EL (cell line): Measurements from ENCODE around the gene ARHGEF10L.

Experiments used
- DNase-seq: peaks from one replicate; pipeline ENCODE4 v3.0.0-alpha.2; 2016

Gene ARHGEF10L

DNA sequence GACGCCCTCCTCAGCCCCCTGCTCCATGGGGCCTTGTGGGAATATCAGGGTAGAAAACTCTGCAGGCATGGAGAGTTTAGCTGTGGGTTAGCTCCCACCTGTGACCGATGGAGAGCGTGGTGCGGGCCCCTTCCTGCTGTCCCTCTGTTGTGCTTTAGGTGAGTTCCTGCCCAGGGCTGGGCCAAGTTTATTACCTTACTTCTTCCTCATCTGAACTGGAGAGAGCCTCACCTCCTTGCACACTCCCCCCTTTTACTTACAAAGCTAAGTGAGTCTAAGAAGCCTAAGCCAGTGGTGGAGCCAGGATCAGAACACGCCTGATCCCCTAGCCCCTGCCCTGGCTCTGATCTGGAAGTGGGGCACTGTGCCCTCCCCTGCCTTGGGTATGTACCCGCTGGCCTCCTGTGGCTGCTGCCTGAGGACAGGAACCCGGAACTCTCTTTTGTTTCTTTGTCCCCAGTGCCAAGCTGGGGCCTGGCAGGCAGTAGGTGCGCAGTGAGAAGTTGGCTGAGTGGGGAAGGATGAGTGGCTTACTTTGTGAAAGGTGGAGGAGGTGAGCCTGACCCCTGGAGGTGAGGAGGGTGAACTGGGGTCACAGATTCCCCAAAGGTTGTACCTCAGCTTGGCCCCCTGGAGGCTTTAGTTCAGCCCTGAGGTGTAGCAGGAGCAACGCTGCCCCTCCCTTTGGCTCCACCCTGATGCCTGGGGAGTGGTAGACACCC is 32.9 kb downstream of the ARHGEF10L start:
- no peak for DNase-seq

DNA sequence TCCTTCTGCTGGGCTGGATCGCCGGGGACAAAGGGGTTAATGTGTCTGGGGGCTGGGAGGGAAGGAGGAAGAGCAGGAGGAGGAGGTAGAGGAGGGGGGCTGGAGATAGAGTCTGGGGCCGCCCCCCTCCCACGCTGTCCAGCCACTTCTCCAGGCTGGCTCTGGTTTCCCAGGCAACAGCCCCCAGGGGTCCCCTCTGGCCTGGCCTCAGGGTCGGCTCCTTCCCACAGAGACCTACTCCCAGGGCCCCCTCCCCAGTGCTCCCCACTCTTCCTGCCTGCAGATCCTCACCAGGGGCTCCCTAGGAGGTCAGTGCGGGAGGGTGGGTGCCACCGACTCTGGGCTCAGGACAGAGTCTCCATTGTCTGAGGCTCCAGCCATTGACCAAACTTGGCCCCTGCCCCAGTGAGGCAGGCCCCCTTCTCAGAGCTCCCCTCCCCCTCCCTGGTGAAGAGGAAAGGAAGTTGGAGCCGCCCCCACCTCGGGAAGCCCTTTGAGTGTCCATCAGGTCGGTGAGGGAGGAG is 34.1 kb downstream of the ARHGEF10L start:
- no peak for DNase-seq

DNA sequence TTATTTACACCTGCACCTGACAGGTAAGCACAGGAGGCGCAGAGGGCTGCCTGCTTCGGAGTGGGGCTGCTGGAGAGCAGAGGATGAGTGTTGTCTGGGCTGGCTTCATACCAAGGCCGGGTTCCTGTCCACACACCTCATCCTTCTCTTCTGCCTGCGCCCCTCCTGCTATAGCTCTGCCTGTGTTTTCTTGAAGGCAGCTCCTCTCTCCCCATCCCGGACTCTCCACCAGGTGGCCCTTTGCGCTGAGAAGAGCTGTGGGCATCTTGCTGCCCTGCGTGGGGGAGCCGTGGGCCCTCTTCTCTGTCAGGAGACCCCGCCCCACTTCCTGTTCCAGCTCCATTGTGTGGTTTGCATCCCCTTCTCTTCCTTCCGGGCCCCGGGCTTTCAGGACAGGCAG is 35.0 kb downstream of the ARHGEF10L start:
- DNase-seq: no peak

DNA sequence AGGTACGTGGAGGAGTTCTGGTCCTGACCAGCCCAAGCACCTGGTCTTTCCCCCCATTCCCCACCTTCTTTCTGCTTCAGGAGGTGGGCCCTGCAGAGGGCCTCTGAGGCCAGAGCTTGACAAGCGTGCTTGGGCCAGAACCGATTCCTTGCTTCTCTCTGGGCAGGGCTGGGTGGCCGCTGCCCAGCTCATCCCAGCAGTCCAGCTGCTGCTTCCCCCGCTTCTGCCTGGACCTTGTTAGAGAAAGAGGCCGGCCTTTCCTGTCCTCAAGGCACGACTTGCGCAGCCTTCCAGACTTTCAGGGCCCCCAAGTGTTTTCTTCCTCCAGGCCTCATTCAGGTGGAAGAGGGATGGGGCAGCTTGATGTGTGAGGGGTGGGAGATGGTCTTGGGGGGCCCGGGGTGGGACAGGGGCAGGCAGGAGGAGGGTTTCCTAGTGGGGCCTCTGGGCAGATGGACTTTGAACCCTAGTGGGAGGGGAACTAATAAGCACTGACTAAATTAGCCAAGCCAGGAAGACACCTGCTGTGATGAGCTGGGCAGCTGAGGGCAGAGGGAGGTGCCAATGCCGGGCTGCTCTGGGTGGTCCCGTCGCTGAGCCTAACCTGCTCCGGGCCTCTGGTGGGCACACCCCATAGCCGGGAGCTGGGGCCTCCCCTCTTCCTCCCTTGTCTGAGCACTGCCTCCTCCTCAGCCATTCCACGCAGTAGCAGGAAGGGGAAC is 36.5 kb downstream of the ARHGEF10L start:
- DNase-seq: no peak

DNA sequence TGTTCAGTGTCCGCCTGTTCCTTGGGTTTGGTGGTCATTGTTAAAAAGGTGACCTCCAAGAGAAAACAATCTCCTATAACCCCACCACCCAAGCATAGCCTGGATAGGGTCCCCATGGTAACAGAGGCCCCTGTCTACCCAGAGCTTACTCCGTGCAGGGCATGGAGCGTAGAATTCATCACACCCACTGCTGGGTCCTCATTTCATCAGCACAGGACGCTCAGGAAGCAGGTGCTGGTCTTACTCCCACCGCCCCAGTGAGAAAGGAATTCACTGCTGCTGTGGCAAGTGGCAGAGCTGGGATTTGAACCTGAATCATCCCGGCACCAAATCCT is 37.0 kb downstream of the ARHGEF10L start:
- no peak for DNase-seq

DNA sequence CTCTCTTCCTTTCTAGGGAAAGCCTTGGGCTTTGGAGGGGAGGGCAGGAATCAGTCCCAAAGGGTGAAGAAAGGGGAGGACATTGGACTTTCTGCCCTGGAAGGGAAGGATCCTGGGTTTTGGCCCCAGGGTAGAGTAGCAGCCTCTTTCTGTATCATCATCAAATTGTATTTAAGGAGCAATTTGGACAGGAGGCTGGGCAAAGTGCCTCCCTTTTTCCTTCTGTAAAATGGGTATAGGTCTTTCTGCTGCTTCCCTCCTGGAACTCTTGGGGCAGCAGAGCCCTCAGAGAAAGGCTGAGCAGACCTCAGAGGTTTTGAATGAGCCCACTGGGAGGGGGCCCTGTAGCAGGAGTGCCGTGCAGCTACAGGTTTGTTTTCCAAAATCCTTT is 38.4 kb downstream of the ARHGEF10L start:
- DNase-seq: no peak

DNA sequence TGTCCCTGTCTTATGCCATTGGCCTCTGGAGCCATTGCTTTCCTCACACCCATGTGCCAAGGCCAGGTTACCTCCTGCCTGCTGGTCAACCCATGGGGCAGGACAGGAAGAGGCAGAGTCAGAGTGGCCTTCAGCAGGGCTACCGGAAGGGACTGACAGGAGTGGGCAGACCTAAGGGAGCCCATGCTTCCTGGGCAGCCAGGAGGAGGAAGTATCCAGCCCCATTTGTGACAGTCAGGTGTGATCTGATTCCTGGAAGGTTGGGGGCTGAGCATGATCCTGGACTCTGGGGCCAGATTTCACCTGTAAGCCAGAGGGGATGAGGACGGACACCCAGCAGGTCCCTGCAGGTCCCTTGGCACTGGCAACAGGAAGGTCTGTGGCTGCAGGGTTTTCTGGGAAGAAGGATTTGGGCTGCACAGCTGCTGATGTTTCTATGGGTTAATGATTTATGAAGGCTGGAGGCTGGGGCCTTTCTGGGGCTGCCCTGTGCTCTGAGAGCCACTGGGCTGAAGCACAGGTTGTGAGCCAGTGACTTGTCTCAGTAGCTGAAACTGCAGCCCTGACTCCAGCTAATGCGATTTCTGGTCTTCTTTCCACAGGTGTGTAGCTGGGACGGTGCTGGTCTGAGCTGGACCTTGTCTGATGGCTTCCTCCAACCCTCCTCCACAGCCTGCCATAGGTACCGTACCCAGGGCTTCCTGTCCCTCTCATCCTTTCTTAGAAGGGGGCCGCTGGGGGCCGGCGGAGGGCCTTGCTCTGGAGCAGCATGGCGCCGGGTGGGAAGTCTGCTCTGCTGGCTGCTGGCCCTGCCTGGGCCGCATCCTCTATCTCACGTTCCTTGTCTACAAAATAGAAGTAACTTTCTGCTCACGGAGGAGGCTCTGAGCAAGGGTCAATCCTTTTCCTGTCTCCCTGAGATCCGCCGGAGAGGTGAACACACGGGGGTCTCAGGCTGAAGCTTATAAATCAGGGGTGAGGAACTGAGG is 40.7 kb downstream of the ARHGEF10L start:
- DNase-seq: no peak

DNA sequence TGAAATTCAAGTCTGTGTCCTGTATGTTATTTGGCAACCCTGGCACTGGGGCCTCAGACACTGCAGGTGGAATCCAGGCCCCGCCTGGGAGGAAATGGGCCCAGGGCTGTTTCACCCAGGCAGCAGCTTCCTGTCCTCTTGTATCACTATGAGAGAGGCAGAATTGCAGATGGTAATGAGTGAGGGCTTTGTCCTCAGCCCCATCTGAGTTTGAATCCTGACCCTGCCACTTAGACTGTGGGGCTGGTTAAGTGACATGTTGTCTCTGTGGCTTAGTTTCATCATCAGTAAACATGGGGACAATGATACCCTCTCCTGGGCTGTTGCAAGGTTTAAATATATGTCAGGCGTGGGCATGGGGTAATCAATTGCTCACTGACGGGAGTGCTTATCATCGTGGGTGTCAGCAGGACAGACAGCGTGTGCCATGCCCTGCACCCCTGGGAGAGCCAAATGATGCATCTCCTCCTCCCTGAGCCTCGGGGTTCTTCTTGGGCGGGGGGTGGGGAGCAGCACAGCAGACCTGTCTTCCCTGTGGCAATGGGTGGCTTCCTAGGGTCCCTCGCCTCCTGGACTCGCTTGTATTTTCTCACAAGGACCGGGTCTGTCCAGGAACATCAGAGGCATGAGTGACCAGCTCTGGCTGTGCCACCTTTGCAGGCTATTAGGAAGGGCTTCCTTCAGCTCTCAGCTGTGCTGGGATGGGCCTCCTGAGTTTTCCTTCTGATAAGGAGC is 42.1 kb downstream of the ARHGEF10L start:
- no peak for DNase-seq

DNA sequence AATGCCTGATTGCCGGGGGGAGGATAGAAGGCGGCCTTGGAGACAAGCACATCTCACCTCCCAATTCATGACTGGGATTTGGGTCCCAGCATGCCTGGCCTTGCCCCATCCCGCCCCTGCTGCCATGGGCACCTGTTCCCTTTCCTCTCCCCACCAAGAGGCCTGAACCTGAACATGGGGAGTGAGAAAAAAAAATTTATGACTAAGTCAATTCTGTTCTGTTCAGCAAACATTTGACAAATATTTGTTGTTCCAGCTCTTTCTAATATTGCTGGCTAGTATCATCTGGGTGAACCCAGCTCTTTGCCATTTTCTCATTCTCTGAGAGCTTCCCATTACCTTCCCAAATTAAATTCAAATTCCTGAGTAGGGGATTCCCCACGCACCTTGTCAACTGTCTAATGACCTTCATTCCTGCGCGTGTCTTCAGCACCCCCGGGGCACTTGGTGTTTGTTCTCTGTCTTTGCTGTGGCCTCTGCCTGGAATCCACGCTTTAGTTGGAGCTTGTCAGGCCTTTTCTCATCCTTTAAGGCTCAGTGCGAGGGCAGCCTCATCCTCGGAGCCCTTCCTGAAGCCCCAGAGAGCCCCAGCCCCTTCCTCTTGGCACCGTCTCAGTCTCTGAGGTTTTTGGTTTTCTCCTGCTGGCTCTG is 42.8 kb downstream of the ARHGEF10L start:
- no peak for DNase-seq

DNA sequence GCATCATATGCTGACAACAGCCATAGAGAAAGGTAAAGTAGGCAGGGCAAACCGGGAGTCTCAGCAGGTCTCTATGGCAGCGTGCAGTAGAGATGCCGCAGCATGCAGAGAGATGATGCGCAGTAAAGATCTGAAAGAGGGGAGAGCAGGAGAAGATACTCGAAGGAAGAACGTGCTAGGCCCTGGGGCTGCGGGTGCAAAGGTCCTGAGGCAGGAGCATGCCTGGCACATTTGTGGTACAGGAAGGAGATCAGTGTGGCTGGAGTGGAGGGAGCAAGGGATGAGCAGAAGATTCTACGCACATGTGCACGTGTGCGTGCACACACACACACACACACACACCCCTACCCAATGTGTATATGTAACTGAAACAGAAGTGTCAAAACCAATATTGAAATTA is 45.0 kb downstream of the ARHGEF10L start:
- no peak for DNase-seq

DNA sequence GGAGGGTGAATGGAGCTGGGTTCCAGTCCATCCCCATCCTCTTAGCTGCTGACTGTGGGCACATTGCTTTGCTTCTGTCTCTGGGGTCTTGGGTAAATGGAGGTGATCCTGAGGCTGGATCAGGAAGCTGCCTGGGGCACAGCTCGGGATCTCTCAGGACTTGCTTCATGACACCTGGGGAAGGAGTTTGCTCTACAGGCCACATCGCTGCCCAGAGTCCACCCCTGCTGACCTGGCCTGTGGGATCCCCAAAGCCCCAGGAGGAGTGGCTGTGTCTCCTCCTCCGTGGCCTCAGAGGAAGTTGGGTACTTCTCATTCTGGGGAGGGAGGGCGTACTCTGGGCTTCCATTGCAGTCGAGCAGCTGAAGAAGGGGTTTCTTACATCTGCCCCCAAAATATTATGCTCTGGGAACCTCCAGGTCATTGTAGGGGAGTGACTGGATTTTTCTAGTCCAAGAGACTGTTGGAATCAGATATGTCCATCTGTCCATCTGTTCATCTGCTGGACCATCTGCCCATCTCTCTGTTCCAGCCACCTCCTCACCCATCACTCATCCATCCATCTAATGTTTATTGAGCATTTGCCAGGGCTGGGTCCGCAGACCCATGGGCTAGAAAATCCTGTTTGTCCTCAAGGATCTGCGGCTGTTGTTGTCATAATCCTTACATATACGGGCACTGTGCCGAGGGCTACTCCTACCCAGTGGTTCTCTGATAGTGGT is 45.9 kb downstream of the ARHGEF10L start:
- no peak for DNase-seq

DNA sequence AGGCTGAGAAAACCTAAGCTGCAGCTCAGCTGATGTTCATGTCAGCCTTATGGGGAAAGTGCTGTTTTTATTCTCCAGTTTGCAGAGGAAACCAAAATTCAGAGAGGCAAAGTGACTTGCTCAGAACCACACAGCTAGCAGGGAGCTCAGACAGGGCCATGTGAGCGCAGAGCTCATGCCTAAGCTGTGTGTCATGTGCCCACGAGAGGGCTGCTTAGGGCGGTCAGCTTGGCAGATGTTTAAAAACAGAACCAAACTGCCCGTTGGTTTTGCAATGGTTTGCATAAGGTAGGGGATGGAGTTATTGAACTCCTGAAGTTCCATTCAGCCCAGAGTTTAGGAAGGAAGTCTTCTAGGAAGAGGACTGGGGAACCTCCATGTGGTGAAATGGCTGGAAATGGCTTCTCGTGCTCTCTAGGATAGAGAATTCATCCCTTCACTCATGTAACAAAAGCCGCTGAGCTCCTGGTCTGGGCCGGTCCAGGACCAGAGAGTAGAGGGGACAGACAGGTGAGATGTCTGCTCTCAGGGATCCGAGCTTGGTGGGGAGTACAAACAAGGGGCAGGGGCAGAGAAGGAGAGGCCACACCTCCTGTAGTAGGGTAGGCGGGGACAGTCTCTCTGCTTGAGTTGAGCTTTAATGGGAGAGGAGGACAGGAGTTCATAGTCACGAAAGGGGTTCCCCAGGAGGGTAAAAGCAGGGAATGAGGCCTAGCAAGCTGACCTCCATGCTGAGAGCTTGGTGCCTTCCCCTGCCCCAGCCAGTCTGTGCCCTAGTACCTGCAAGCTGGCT is 46.9 kb downstream of the ARHGEF10L start:
- peak; percentile 88 for DNase-seq

DNA sequence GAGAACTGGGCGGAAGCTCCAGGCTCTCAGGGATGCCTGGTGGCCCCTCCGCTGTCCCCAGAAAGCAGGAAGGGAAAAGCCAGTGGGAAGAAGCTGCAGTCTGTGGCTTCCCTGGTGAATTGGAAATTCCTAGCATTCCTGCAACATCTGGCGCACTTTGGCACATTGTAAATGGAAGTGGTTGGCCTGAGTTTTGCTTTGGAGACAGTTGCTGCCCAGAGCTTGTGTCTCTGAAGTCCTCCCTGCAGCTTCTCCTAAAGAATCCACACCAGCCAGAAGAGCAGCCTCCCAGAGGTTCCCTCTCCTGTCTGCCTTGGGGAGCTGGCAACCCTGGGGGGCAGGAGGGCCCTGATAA is 48.2 kb downstream of the ARHGEF10L start:
- DNase-seq: peak; percentile 92

DNA sequence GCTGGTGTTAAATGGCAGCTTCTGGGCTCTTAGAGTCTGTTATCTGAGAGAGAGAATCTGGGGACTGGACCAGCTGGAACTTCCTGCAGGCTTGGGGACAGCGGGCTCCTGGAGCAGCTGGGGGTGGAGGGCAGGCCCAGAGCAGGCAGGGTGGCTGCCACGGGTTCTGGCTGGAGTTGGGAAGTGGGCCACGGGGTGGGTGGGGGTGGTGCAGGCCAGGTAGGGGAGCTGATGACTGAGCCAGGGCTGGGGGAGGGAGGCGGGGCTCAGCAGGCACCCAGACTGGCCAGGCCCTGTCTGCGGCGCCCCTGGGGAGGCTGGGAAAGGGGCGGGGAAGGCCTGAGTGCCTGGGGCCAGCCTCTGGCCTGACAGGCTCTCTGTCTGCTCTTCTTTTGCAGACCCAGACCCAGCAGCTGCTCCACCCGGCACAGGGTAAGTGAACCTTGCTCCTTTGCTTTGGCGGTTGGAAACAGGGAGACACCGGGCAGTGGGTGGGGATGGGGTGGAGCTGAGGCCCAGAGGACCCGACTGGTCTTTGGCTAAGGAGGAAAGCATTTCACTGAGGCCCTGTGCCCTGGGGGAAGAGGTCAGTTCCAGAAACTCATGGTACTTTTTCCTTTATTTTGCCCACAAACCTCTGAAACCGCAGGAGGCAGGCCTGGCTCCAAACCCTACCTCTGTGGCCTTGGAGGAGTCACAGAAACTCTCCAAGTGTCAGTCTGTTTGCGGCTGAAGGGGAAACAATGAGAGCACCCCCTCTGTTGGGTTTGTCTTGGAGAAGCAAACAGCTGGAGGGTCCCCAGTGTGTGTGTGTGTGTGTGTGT is 48.8 kb downstream of the ARHGEF10L start:
- DNase-seq: peak; percentile 87

DNA sequence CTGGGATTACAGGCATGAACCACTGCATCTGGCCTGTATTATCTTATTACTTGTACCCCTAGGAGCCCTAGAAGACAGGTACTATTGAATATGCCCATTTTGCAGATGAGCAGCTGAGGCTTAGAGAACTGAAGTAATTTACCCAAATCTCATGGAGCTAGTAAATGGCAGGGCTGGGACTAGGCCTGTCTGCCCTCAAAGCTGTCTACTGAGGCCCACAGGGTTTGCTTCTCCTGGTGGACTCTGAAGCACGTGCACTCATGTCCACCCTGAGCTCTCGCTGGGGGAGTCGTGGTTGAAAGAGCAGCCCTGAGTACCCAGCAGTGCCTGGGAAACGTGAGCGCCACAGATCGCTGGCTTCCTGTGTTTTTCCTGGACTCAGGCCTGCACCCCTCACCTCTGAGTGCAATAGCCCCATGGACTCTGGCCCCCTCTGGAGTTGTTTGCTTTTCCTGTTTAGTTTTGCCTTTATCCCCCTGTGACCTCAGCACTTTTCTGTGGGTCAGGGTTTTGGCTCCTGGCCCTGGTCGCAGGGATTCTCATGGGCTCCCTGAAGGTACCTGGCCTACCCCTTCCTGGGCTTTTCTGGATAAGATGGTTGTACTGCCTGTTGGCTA is 52.4 kb downstream of the ARHGEF10L start:
- no peak for DNase-seq

DNA sequence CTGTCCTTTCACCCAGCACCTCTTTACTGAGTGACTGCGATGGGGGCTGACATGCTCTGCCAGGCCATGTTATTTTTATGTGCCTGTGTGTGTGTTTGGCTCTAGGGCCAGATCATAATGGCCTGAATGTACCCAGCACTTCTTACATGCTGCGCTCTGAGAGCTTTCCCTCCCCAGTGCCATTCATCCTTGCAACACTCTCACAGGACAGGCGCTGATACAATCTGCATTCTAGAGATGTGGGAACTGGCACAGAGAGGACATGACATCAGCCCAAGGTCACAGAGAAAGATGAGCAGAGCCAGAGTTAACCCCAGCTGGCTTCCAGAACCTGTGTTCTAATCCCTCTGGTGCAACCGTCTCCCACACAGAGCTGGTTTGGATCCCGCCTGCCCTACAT is 54.5 kb downstream of the ARHGEF10L start:
- no peak for DNase-seq

DNA sequence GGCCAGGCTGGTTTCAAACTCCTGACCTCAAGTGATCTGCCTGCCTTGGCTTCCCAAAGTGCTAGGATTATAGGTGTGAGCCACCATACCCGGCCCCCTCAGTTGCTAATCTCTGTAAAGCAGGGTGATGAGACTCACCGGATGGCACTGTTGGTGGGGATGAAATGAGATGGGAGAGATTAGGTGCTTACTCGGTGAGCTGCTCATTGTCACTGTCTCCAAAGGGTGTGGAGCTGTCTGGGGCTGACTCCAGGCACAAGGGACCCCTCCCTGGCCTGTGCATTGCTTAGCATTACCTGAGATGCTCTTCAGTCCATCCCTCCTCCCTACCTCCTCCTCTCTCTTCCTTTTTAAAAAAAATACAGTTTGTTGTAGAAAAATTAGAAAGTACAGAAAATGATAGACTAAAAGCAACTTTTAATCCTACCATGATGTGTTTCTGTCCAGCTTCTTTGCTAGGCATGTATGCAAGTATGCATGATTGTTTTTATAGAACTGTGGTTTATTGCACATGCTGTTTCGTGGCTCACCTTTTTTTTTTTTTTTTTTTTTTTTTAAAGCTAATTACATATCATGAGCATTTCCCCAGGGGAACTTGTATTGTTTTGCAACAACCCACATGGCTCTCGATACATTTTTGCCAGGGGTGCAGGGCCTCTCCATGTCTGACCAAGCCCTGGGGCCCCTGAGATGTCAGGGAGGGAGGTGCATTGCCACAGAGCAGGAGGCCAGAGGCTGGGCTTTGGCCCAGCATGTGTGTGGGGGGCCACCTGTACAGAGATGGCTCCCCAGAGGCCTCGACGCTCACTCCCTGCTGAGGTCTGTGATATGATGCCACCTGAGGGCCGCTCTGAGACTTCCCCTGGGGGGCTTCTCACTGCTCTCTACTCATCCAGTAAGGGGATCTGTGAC is 55.4 kb downstream of the ARHGEF10L start:
- no peak for DNase-seq

DNA sequence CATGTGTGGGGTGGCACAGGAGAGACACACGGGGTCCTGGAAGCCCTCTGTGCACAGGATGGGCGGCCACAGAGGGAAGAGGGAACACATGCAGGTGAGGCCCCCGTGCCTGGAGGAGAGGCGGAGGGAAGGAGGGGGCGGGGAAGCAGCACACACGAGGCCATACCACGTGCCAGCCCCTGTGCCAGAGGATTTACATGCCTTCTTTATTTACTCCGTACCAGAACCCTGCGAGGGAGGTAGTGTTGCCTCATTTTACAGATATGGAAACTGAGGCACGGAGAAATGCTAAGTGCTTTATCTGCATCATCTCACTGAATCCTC is 56.1 kb downstream of the ARHGEF10L start:
- DNase-seq: no peak
